PC-9 (cell line): ENCODE measurements around the gene ZNF790. TPM values are rescaled to one million over a fixed set of nuclear protein-coding genes. Genes with fewer than 3 reads are reported as not detected.

ENCODE experiments used
- BruUV-seq: library from RNA; stranded (reverse); fragments of 400-500 nt; replicated peaks from 2 replicates; lab custom pipeline; 2021; lab: Mats Ljungman, UMichigan
- CTCF ChIA-PET: fragments of 300-600 bp; sonication (Branson Sonifier 250); formaldehyde crosslinking; loops from one replicate; lab custom pipeline; 2022; ENCODE audit warnings: antibody characterized with exemption; lab: Charles Lee
- POLR2A ChIA-PET: fragments of 300-600 bp; sonication (Branson Sonifier 250); formaldehyde crosslinking; loops from one replicate; lab custom pipeline; 2022; ENCODE audit warnings: antibody characterized with exemption; ENCODE audit not compliant: unreplicated experiment; lab: Charles Lee
- DNase-seq, 2 experiments: peaks; one replicate each; pipeline versions ENCODE4 v3.0.0 to v3.0.0-alpha.2; 2015 to 2022; ENCODE audit warnings: mixed read lengths in 1 of 2
- H2AFZ ChIP-seq: fragments of 200-600 bp; sonication (generic); 2 replicates; pipeline ENCODE4 v1.8.1; 2017; ENCODE audit warnings: antibody characterized with exemption
- H3F3A ChIP-seq: fragments of 200-600 bp; sonication (generic); 2 replicates; pipeline ENCODE4 v1.8.1; 2017; ENCODE audit warnings: antibody characterized with exemption, mild to moderate bottlenecking, low read depth; ENCODE audit not compliant: insufficient read depth
- H3K27ac ChIP-seq: fragments of 200-600 bp; sonication (generic); 2 replicates; pipeline ENCODE4 v1.6.1; 2016; ENCODE audit warnings: mixed run types
- H3K27me3 ChIP-seq: fragments of 200-600 bp; sonication (generic); 2 replicates; pipeline ENCODE4 v1.6.1; 2016; ENCODE audit warnings: low read depth, mixed run types; ENCODE audit not compliant: insufficient read depth
- H3K36me3 ChIP-seq: fragments of 200-600 bp; sonication (generic); 2 replicates; pipeline ENCODE4 v1.6.1; 2016; ENCODE audit warnings: low read depth, mixed run types
- H3K4me1 ChIP-seq: fragments of 200-600 bp; sonication (generic); replicated peaks from 2 replicates; pipeline ENCODE4 v1.6.1; 2016; ENCODE audit warnings: mixed run types; ENCODE audit not compliant: insufficient read depth
- H3K4me2 ChIP-seq: fragments of 200-600 bp; sonication (generic); 2 replicates; pipeline ENCODE4 v1.6.1; 2017; ENCODE audit warnings: mixed run types
- H3K4me3 ChIP-seq: fragments of 200-600 bp; sonication (generic); 2 replicates; pipeline ENCODE4 v1.6.1; 2016; ENCODE audit warnings: mixed run types
- H3K79me2 ChIP-seq: fragments of 200-600 bp; sonication (generic); 2 replicates; pipeline ENCODE4 v1.6.1; 2017; ENCODE audit warnings: low read depth, mixed run types
- H3K9me2 ChIP-seq: fragments of 200-600 bp; sonication (generic); 2 replicates; pipeline ENCODE4 v1.8.1; 2017; ENCODE audit warnings: mild to moderate bottlenecking; ENCODE audit not compliant: insufficient read depth
- H3K9me3 ChIP-seq: fragments of 200-600 bp; sonication (generic); 2 replicates; pipeline ENCODE4 v1.8.1; 2016; ENCODE audit warnings: low read depth; ENCODE audit not compliant: insufficient read depth
- H4K20me1 ChIP-seq: fragments of 200-600 bp; sonication (generic); 2 replicates; pipeline ENCODE4 v1.8.1; 2017; ENCODE audit not compliant: insufficient read depth
- CTCF ChIP-seq: fragments of 200-600 bp; sonication (generic); conservative IDR thresholded peaks from 2 replicates; pipeline ENCODE4 v1.6.1; 2017; ENCODE audit warnings: mixed run types, antibody characterized with exemption, mild to moderate bottlenecking, moderate library complexity
- EZH2 ChIP-seq: fragments of 200-600 bp; sonication (generic); IDR thresholded peaks from 2 replicates; pipeline ENCODE4 v1.8.0; 2017; ENCODE audit warnings: antibody characterized with exemption, low read depth
- intact Hi-C: fragments of 100-400 bp; cut with micrococcal nuclease; formaldehyde crosslinking; loops from one replicate; pipeline ENCODE4 v1.10.0; 2022; ENCODE audit not compliant: unreplicated experiment
- total RNA-seq: library from RNA; stranded (reverse); gene quantifications from 2 replicates; pipeline ENCODE4 v1.2.3, GENCODE V29; 2021

Gene ZNF790
- total RNA-seq, 1 experiment from 2014 or later = 5.0 TPM

GRCh38 chr19:36851898-36852297 is 13.7 kb upstream of the ZNF790 start:
- H3K4me3 ChIP-seq = peak overlapping the region; percentile 98; the same call in 1 of the 2 replicates
- H3K4me1 ChIP-seq = peaks cover 11% of the 10 kb centered on the region; the same call in 1 of the 2 replicates
- H4K20me1 ChIP-seq = no peaks in the 10 kb centered on the region
- intact Hi-C loops = loop anchor here (2.0 kb wide), 2 partner anchors 65 to 79 kb away; partner anchors contain the start of genes ZNF568, ZNF829 and ZNF850
- H3K9me3 ChIP-seq = peaks cover 44% of the 10 kb centered on the region
- ChIA-PET CTCF (no interaction called here), POLR2A (no interaction called here)
- H3K27me3 ChIP-seq = no peaks in the 10 kb centered on the region
- H3K27ac ChIP-seq = no peak overlapping the region
- no peak for TF ChIP-seq EZH2
- no peak for TF ChIP-seq CTCF
- no peak overlapping the region for H2AFZ ChIP-seq
- BruUV-seq = no TSS peak
- peaks cover 11% of the 10 kb centered on the region for H3K79me2 ChIP-seq
- H3F3A ChIP-seq = no peaks in the 10 kb centered on the region
- H3K9me2 ChIP-seq = no peaks in the 10 kb centered on the region
- DNase-seq = no peak
- peak overlapping the region; percentile 95 for H3K4me2 ChIP-seq
- H3K36me3 ChIP-seq = peaks cover 46% of the 10 kb centered on the region

- Histone ChIP-seq H3K4me1 (peaks cover 11% of the 10 kb centered on the region; the same call in 1 of the 2 replicates), H2AFZ (peak within 1 kb of the TSS; percentile 97), H3K9me3 (peaks cover 36% of the 10 kb centered on the region), H3K79me2 (peaks cover 11% of the 10 kb centered on the region), H3K4me2 (peak within 1 kb of the TSS; percentile 95), H4K20me1 (no peaks in the 10 kb centered on the region), H3K27ac (0 out of 2 replicates have a peak within 1 kb of the TSS, but pooled peaks have one; percentile 1), H3K9me2 (no peaks in the 10 kb centered on the region), H3K36me3 (peaks cover 44% of the 10 kb centered on the region), H3K4me3 (peak within 1 kb of the TSS; percentile 98), H3K27me3 (no peaks in the 10 kb centered on the region), H3F3A (no peaks in the 10 kb centered on the region)
- peak; percentile 84 to 90 for DNase-seq
- intact Hi-C loops = loop anchor here (1.0 to 2.0 kb wide), 7 partner anchors 12 to 636 kb away; partner anchors contain the start of genes ZNF260, ZNF420, ZNF565 and ZNF567
- TF ChIP-seq EZH2 (no peak), CTCF (no peak)
- POLR2A ChIA-PET = interaction anchor here (0.5 to 1.2 kb wide), 7 partner anchors 13 to 931 kb away, joined by 4 to 23 read pairs (median 10); partner anchors contain the start of genes ZNF260, ZNF527, ZNF529 and ZNF790
- CTCF ChIA-PET = interaction anchor here (0.5 to 0.8 kb wide), 2 partner anchors 10 to 520 kb away, joined by 3 to 16 read pairs; partner anchors contain the start of gene ZNF527
- BruUV-seq = TSS peak; percentile 67
Measured at GRCh38 chr19:36850559-36851442, 12.6 kb upstream of the ZNF790 start, which contains the start of gene ZNF345. Gene ZNF345, plus strand, starts transcription at chr19:36850876. Its CDS starts 25,955 bp downstream, at chr19:36876831.
